HepG2 (cell line): ENCODE results near the gene TOR1A. TPM values are rescaled to one million over a fixed set of nuclear protein-coding genes. Genes with fewer than 3 reads are reported as not detected.
A peak's percentile ranks its signal among the peaks of the same experiment; 100 is the strongest.

ENCODE experiments used
- CEBPG ChIP-seq: IDR thresholded peaks from 2 replicates; pipeline ENCODE4 v1.6.1; 2016
- HNF1A ChIP-seq, 2 experiments: sonication (generic) in 1 of 2; formaldehyde crosslinking in 1 of 2; IDR thresholded peaks; 2 replicates each; pipeline versions ENCODE4 v1.4.0 to v1.6.1; 2016 to 2020; ENCODE audit warnings: borderline replicate concordance in 1 of 2, low read depth in 1 of 2, mild to moderate bottlenecking in 1 of 2, missing genetic modification reagents in 1 of 2
- HOXA5 ChIP-seq: sonication (generic); formaldehyde crosslinking; IDR thresholded peaks from 2 replicates; pipeline ENCODE4 v1.4.0; 2020; ENCODE audit warnings: missing genetic modification reagents
- KDM2A ChIP-seq: sonication (generic); formaldehyde crosslinking; IDR thresholded peaks from 2 replicates; pipeline ENCODE4 v1.4.0; 2020; ENCODE audit warnings: low read depth, missing genetic modification reagents, borderline replicate concordance
- MAZ ChIP-seq, 2 experiments: sonication (generic) in 1 of 2; formaldehyde crosslinking in 1 of 2; IDR thresholded peaks; 2 replicates each; pipeline versions ENCODE4 v1.5.0 to v1.6.1; 2012 to 2020; ENCODE audit warnings: low read depth in 2 of 2, mild to moderate bottlenecking in 2 of 2, borderline replicate concordance in 1 of 2, improper control_type of control experiment in 1 of 2, low read length in 1 of 2, missing genetic modification reagents in 1 of 2, moderate library complexity in 1 of 2
- MED1 ChIP-seq: sonication (generic); formaldehyde crosslinking; IDR thresholded peaks from 2 replicates; pipeline ENCODE4 v1.4.0; 2020; ENCODE audit warnings: missing genetic modification reagents
- NFKBIZ ChIP-seq: IDR thresholded peaks from 2 replicates; pipeline ENCODE4 v1.6.1; 2018; ENCODE audit warnings: missing genetic modification reagents, missing compliant biosample characterization
- PRMT3 ChIP-seq: sonication (generic); formaldehyde crosslinking; IDR thresholded peaks from 2 replicates; pipeline ENCODE4 v1.8.1; 2022; ENCODE audit warnings: low read depth, mild to moderate bottlenecking, moderate library complexity, missing genetic modification reagents, borderline replicate concordance
- PTBP1 ChIP-seq: fragments of 200-400 bp; formaldehyde crosslinking; IDR thresholded peaks from 2 replicates; pipeline ENCODE4 v1.6.1; 2018; ENCODE audit warnings: low read length, low read depth; ENCODE audit not compliant: poor library complexity, severe bottlenecking
- REXO4 ChIP-seq: sonication (generic); formaldehyde crosslinking; IDR thresholded peaks from 2 replicates; pipeline ENCODE4 v1.8.0; 2022; ENCODE audit warnings: missing genetic modification reagents, mild to moderate bottlenecking, borderline replicate concordance
- TBP ChIP-seq: sonication (generic); formaldehyde crosslinking; IDR thresholded peaks from 2 replicates; pipeline ENCODE4 v1.5.0; 2020; ENCODE audit warnings: missing genetic modification reagents
- TFDP2 ChIP-seq: sonication (generic); formaldehyde crosslinking; IDR thresholded peaks from 2 replicates; pipeline ENCODE4 v1.4.0; 2020; ENCODE audit warnings: missing genetic modification reagents
- TGIF2 ChIP-seq: IDR thresholded peaks from 2 replicates; pipeline ENCODE4 v1.6.1; 2016; ENCODE audit warnings: control low read depth, missing compliant biosample characterization
- YEATS4 ChIP-seq: sonication (generic); formaldehyde crosslinking; IDR thresholded peaks from 2 replicates; pipeline ENCODE4 v1.4.0; 2020; ENCODE audit warnings: missing genetic modification reagents, borderline replicate concordance
- ZBTB46 ChIP-seq: sonication (generic); formaldehyde crosslinking; IDR thresholded peaks from 2 replicates; pipeline ENCODE4 v1.4.0; 2020; ENCODE audit warnings: mild to moderate bottlenecking, missing genetic modification reagents, borderline replicate concordance
- ZNF484 ChIP-seq: sonication (generic); formaldehyde crosslinking; IDR thresholded peaks from 2 replicates; pipeline ENCODE4 v1.5.1; 2020; ENCODE audit warnings: mild to moderate bottlenecking, low read depth, missing genetic modification reagents, borderline replicate concordance
- ZNF639 ChIP-seq: conservative IDR thresholded peaks from 2 replicates; pipeline ENCODE4 v1.6.1; 2018; ENCODE audit warnings: missing genetic modification reagents
- ZNF790 ChIP-seq: sonication (generic); formaldehyde crosslinking; IDR thresholded peaks from 2 replicates; pipeline ENCODE4 v1.8.0; 2022; ENCODE audit warnings: missing genetic modification reagents, mild to moderate bottlenecking, borderline replicate concordance
- polyA plus RNA-seq, 8 experiments: library from polyadenylated mRNA; depleted of rRNA in 3 of 8; stranded (reverse) in 7 of 8; unstranded in 1 of 8; fragments of >200 nt; fragmentation: Illumina TruSeq in 4 of 8; extraction: Trizol in 4 of 8; gene quantifications; 2 replicates each; pipeline versions ENCODE4 v1.2.1 to v1.2.3, GENCODE V29; 2011 to 2016; ENCODE audit warnings: low read depth in 4 of 8, missing spikeins in 1 of 8, mixed read lengths in 1 of 8; ENCODE audit not compliant: insufficient read depth in 1 of 8
- total RNA-seq, 5 experiments: library from RNA; depleted of rRNA; stranded (reverse); fragments of >200 nt; fragmentation: Illumina TruSeq; extraction: Trizol; gene quantifications; 2 replicates each; pipeline ENCODE4 v1.2.3, GENCODE V29; 2016; ENCODE audit warnings: low read depth in 1 of 5

Gene TOR1A
- total and polyA plus RNA-seq, 2 of the 13 experiments (the other 11 are each of a cell fraction or from before 2014, with no cell fraction given), result 31.6 to 41.4 TPM

GRCh38 chr9:129835128-129835859, 11.4 kb upstream of the TOR1A start, which contains the start of the genes C9orf78 and USP20 (continued):
- TF ChIP-seq HNF1A (IDR thresholded peaks at IDR 0.05; ENCODE audit: low read depth) (no peak), HNF1A (CRISPR knock-in tag; IDR thresholded peaks at IDR 0.05; ENCODE audit: borderline replicate concordance) (peak; percentile 32; the same call in 1 of the 2 replicates), KDM2A (CRISPR knock-in tag) (peak; percentile 71; the same call in 1 of the 2 replicates), REXO4 (CRISPR knock-in tag) (no peak), HOXA5 (CRISPR knock-in tag) (peak; percentile 57; the same call in 1 of the 2 replicates), PRMT3 (CRISPR knock-in tag) (no peak), TGIF2 (peak; percentile 73; the same call in 1 of the 2 replicates), YEATS4 (CRISPR knock-in tag) (peak; percentile 57; the same call in 1 of the 2 replicates), ZNF790 (CRISPR knock-in tag) (0 out of 2 replicates have a peak, but pooled peaks have one; percentile 56), ZNF639 (peak; percentile 72; the same call in 1 of the 2 replicates), TBP (CRISPR knock-in tag) (no peak), ZNF484 (CRISPR knock-in tag) (no peak), ZBTB46 (CRISPR knock-in tag) (no peak), MED1 (CRISPR knock-in tag) (peak; percentile 55; the same call in 1 of the 2 replicates), TFDP2 (CRISPR knock-in tag) (peak; percentile 57; the same call in 1 of the 2 replicates), MAZ (IDR thresholded peaks at IDR 0.05; ENCODE audit: borderline replicate concordance, low read depth, low read length) (peak; percentile 83; the same call in 1 of the 2 replicates), MAZ (CRISPR knock-in tag; IDR thresholded peaks at IDR 0.05; ENCODE audit: low read depth) (0 out of 2 replicates have a peak, but pooled peaks have one; percentile 20), PTBP1 (no peak), CEBPG (CRISPR knock-in tag) (no peak), NFKBIZ (CRISPR knock-in tag) (0 out of 2 replicates have a peak, but pooled peaks have one; percentile 14)
